A549 (cell line): Measurements from ENCODE around the gene ADGRF5. TPM values are rescaled to one million over a fixed set of nuclear protein-coding genes. Genes with fewer than 3 reads are reported as not detected.

Experiments
- ATAC-seq, 2 experiments: fragments of 200-7000 bp in 1 of 2; fragments of >200 bp in 1 of 2; cut with Nextera tagmentation in 1 of 2; cut with Tn5 transposase in 1 of 2; 3 replicates each; pipeline versions ENCODE4 v1.8.0 to v1.9.1; 2018 to 2020; ENCODE audit warnings: mild to moderate bottlenecking in 1 of 2, moderate library complexity in 1 of 2
- CTCF ChIA-PET: fragments of 300-600 bp; sonication (Branson Sonifier 250); formaldehyde crosslinking; extraction: SDS; loops from one replicate; lab custom pipeline; 2021; ENCODE audit warnings: antibody characterized with exemption, inconsistent platforms; lab: Yijun Ruan, JAX
- POLR2A ChIA-PET: fragments of 350-600 bp; formaldehyde crosslinking; extraction: SDS; loops from one replicate; lab custom pipeline; 2021; ENCODE audit warnings: antibody characterized with exemption, inconsistent platforms; lab: Yijun Ruan, JAX
- DNase-seq, 2 experiments: peaks; one replicate each; pipeline versions ENCODE4 v3.0.0 to v3.0.0-alpha.2; 2011 to 2016; ENCODE audit warnings: low read depth in 1 of 2, low spot score in 1 of 2
- FAIRE-seq: peaks from 2 replicates; lab custom pipeline; 2011; peaks lifted over from hg19 to GRCh38; lab: Jason Lieb, UNC
- H3K27ac ChIP-seq, 2 experiments: fragments of >200 bp; sonication (Bioruptor Twin); formaldehyde crosslinking; 3 replicates each; pipeline ENCODE4 v1.5.1; 2016 to 2017
- H3K4me1 ChIP-seq: fragments of >200 bp; sonication (Bioruptor Twin); formaldehyde crosslinking; 3 replicates; pipeline ENCODE4 v1.6.1; 2016
- H3K4me2 ChIP-seq: fragments of >200 bp; sonication (Bioruptor Twin); formaldehyde crosslinking; 3 replicates; pipeline ENCODE4 v1.6.1; 2016
- H3K4me3 ChIP-seq: fragments of >200 bp; sonication (Bioruptor Twin); formaldehyde crosslinking; 3 replicates; pipeline ENCODE4 v1.5.1; 2016
- H3K9me3 ChIP-seq: fragments of >200 bp; sonication (Bioruptor Twin); formaldehyde crosslinking; 3 replicates; pipeline ENCODE4 v1.6.1; 2016
- CEBPB ChIP-seq, 2 experiments: fragments of >200 bp in 1 of 2; sonication (Bioruptor Twin) in 1 of 2; formaldehyde crosslinking in 1 of 2; IDR thresholded peaks; 2 replicates each; pipeline ENCODE4 v1.6.1; 2012 to 2016
- CHD2 ChIP-seq: fragments of 150-350 bp; IDR thresholded peaks from 2 replicates; pipeline ENCODE4 v1.6.1; 2014; ENCODE audit warnings: low read length; ENCODE audit not compliant: partially characterized antibody
- CHD4 ChIP-seq: fragments of 200-600 bp; sonication (generic); IDR thresholded peaks from 2 replicates; pipeline ENCODE4 v1.6.1; 2016; ENCODE audit warnings: antibody characterized with exemption, mild to moderate bottlenecking, borderline replicate concordance
- EHF ChIP-seq: fragments of 250-450 bp; sonication (Bioruptor Pico); IDR thresholded peaks from 2 replicates; pipeline ENCODE4 v1.5.0; 2020; ENCODE audit warnings: mild to moderate bottlenecking
- EP300 ChIP-seq, 2 experiments: fragments of >200 bp; sonication (Bioruptor Twin); formaldehyde crosslinking; IDR thresholded peaks; 2 replicates in 1 of 2; 3 replicates in 1 of 2; pipeline ENCODE4 v1.6.1; 2016 to 2017
- FOSB ChIP-seq: fragments of 250-450 bp; sonication (Bioruptor Pico); IDR thresholded peaks from 2 replicates; pipeline ENCODE4 v1.5.0; 2020; ENCODE audit warnings: mild to moderate bottlenecking, moderate library complexity
- GATA3 ChIP-seq: IDR thresholded peaks from 2 replicates; pipeline ENCODE4 v1.6.1; 2012; ENCODE audit warnings: borderline replicate concordance
- HDAC2 ChIP-seq: fragments of 200-600 bp; sonication (generic); IDR thresholded peaks from 2 replicates; pipeline ENCODE4 v1.6.1; 2016
- HOXB5 ChIP-seq: fragments of 250-450 bp; sonication (Bioruptor Pico); IDR thresholded peaks from 2 replicates; pipeline ENCODE4 v1.5.0; 2020; ENCODE audit warnings: mild to moderate bottlenecking, moderate library complexity
- JUNB ChIP-seq: fragments of >200 bp; sonication (Bioruptor Twin); formaldehyde crosslinking; IDR thresholded peaks from 2 replicates; pipeline ENCODE4 v1.6.1; 2016
- MAZ ChIP-seq: fragments of 150-350 bp; IDR thresholded peaks from 2 replicates; pipeline ENCODE4 v1.6.1; 2014; ENCODE audit warnings: antibody characterized with exemption, low read depth, low read length, borderline replicate concordance
- NPAS2 ChIP-seq: fragments of 250-450 bp; sonication (Bioruptor Pico); IDR thresholded peaks from 2 replicates; pipeline ENCODE4 v1.8.0; 2022; ENCODE audit warnings: mild to moderate bottlenecking, moderate library complexity, borderline replicate concordance
- RAD21 ChIP-seq, 2 experiments: fragments of >200 bp in 1 of 2; sonication (Bioruptor Twin) in 1 of 2; formaldehyde crosslinking in 1 of 2; IDR thresholded peaks in 1 of 2; conservative IDR thresholded peaks in 1 of 2; 2 replicates in 1 of 2; 3 replicates in 1 of 2; pipeline ENCODE4 v1.6.1; 2012 to 2018; ENCODE audit warnings: inconsistent platforms in 1 of 2
- RARB ChIP-seq: fragments of 250-450 bp; sonication (Bioruptor Pico); IDR thresholded peaks from 2 replicates; pipeline ENCODE4 v1.8.0; 2021; ENCODE audit warnings: mild to moderate bottlenecking, moderate library complexity
- RCOR1 ChIP-seq: fragments of 150-350 bp; IDR thresholded peaks from 2 replicates; pipeline ENCODE4 v1.6.1; 2014; ENCODE audit warnings: antibody characterized with exemption, low read length, low read depth
- RFX5 ChIP-seq: fragments of 450-650 bp; IDR thresholded peaks from 2 replicates; pipeline ENCODE4 v1.7.1; 2014; ENCODE audit warnings: antibody characterized with exemption, mild to moderate bottlenecking, moderate library complexity
- SMC3 ChIP-seq: fragments of >200 bp; sonication (Bioruptor Twin); formaldehyde crosslinking; IDR thresholded peaks from 3 replicates; pipeline ENCODE4 v1.6.1; 2018; ENCODE audit warnings: inconsistent platforms
- TFCP2L1 ChIP-seq: fragments of 250-450 bp; sonication (Bioruptor Pico); IDR thresholded peaks from 2 replicates; pipeline ENCODE4 v1.5.0; 2021; ENCODE audit warnings: mild to moderate bottlenecking
- ZFP36 ChIP-seq: fragments of 450-650 bp; IDR thresholded peaks from 2 replicates; pipeline ENCODE4 v1.6.1; 2014; ENCODE audit warnings: borderline replicate concordance; ENCODE audit not compliant: partially characterized antibody
- WGBS: methylation state at CpG from one replicate; pipeline ENCODE4 v1.1.6; 2017; ENCODE audit errors: missing lambda C conversion rate; 5-methylcytosine and 5-hydroxymethylcytosine counted together
- polyA plus RNA-seq, 4 experiments: library from polyadenylated mRNA; depleted of rRNA in 3 of 4; stranded (reverse); fragments of >200 nt; fragmentation: RNase III in 1 of 4; extraction: RNeasy Plus Mini Kit Qiagen cat#74134 plus additional on column Dnase treatment in 1 of 4; gene quantifications; 2 replicates in 3 of 4; 3 replicates in 1 of 4; pipeline ENCODE4 v1.2.3, GENCODE V29; 2011 to 2017
- TF ChIP-seq, protein P1 (sequence below): fragments of 450-650 bp; IDR thresholded peaks from 2 replicates; pipeline ENCODE4 v1.6.1; 2014; ENCODE audit warnings: antibody characterized with exemption
- TF ChIP-seq, protein P2 (sequence below): IDR thresholded peaks from 2 replicates; pipeline ENCODE4 v1.6.1; 2012; ENCODE audit warnings: low read depth, borderline replicate concordance
- TF ChIP-seq, protein P3 (sequence below): fragments of >200 bp; sonication (Bioruptor Twin); formaldehyde crosslinking; IDR thresholded peaks from 3 replicates; pipeline ENCODE4 v1.5.1; 2016
- TF ChIP-seq, protein P4 (sequence below): fragments of 250-450 bp; sonication (Bioruptor Pico); IDR thresholded peaks from 2 replicates; pipeline ENCODE4 v1.5.0; 2021; ENCODE audit warnings: mild to moderate bottlenecking, moderate library complexity, borderline replicate concordance

ADGRF5 gene
- polyA plus RNA-seq, 2 of the 4 experiments (the other 2 are of a cell fraction) = not detected

DNA sequence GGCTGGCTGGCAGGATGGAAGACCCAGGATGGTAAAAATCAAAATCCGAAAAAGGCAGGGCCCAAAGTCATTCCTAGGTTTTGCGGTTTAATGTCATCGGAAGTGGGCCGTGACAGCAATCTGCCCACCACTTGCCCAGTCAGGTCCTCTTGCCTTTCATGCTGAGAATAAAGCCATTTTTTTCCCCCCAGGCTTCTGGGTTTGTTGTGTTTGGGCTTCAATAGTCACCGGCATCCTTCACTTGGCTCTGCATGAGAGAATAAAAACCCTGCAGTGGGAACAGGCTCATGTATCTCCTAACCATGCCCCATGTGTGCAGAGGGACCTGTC is 72.4 kb downstream of the ADGRF5 start:
- ChIA-PET CTCF (interaction anchor here (0.6 to 3.2 kb wide), 29 partner anchors 11 to 584 kb away, joined by 3 to 41 read pairs (median 4); partner anchors contain the start of genes ADGRF1 and ADGRF5), POLR2A (no interaction called here)
- Histone ChIP-seq H3K4me1 (0 out of 3 replicates have a peak, but pooled peaks cover 3% of the 10 kb centered on the region), H3K4me2 (peak overlapping the region; percentile 89), H3K27ac (0 out of 6 replicates have a peak overlapping the region, but pooled peaks of 1 of the 2 experiments have one; percentile 14), H3K4me3 (no peak overlapping the region), H3K9me3 (no peaks in the 10 kb centered on the region)
- WGBS = 59% methylated on average over 4 of the region's 5 CpGs
- DNase-seq (no peak), ATAC-seq (0 out of 6 replicates have a peak, but pooled peaks of 1 of the 2 experiments have one; percentile 15), FAIRE-seq (no peak)
- no peak for TF ChIP-seq EP300 (IDR thresholded peaks at IDR 0.05)
- no peak for TF ChIP-seq NPAS2
- no peak for TF ChIP-seq RCOR1
- TF ChIP-seq TFCP2L1 (CRISPR knock-in tag) = no peak
- no peak for TF ChIP-seq ZFP36
- TF ChIP-seq CHD2 = no peak
- no peak for TF ChIP-seq HDAC2
- TF ChIP-seq MAZ = no peak
- TF ChIP-seq, protein P1, sequence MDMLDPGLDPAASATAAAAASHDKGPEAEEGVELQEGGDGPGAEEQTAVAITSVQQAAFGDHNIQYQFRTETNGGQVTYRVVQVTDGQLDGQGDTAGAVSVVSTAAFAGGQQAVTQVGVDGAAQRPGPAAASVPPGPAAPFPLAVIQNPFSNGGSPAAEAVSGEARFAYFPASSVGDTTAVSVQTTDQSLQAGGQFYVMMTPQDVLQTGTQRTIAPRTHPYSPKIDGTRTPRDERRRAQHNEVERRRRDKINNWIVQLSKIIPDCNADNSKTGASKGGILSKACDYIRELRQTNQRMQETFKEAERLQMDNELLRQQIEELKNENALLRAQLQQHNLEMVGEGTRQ = no peak
- no peak for TF ChIP-seq CEBPB (IDR thresholded peaks at IDR 0.05)
- TF ChIP-seq RFX5 = no peak
- TF ChIP-seq EHF (CRISPR knock-in tag) = no peak
- TF ChIP-seq JUNB = no peak
- TF ChIP-seq, protein P2, sequence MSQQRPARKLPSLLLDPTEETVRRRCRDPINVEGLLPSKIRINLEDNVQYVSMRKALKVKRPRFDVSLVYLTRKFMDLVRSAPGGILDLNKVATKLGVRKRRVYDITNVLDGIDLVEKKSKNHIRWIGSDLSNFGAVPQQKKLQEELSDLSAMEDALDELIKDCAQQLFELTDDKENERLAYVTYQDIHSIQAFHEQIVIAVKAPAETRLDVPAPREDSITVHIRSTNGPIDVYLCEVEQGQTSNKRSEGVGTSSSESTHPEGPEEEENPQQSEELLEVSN = no peak
- no peak for TF ChIP-seq FOSB (CRISPR knock-in tag)

DNA sequence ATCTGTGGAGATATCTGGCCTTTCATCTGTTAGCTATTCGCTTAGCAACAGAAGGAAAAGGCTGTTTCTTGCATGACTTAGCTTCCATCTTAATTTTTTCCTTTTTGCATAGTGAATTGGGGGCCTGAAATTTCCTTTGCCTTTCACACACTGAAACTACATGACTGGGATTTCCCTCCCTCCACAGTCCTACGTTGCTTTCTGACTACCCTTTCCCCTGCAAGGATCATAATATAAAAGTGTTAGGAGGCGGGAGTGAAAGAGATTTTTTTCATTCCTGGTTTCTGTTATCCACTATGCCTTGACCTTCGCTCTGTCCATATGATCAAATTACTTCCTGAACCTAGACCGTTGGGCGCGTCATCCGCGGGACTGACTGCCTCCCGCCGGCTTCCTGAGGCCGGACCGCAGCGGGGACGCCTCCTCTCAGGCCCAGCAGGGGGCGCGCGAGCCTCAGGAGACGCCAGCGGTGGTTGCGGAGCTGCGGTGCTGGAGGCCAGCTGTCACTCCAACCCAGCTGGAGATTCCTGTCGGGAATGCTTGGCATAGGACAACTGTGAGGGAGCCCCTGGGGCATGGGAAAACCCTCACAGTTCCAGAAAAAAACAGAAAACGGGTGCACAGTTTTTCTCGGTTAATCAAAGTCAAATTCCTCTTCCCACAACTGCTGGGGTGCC is 72.9 kb downstream of the ADGRF5 start:
- 17% methylated on average over 8 of the region's 25 CpGs for WGBS
- no peaks in the 10 kb centered on the region for H3K9me3 ChIP-seq
- H3K4me1 ChIP-seq = 0 out of 3 replicates have a peak, but pooled peaks cover 3% of the 10 kb centered on the region
- peak; percentile 99 to 100 for ATAC-seq
- 0 out of 3 replicates have a peak overlapping the region, but pooled peaks have one; percentile 22 for H3K4me3 ChIP-seq
- peak; percentile 91 to 97 for TF ChIP-seq RAD21 (conservative IDR thresholded peaks at IDR 0.05 in 1 of 2, IDR thresholded peaks at IDR 0.05 in 1 of 2)
- 0 out of 2 replicates have a peak, but pooled peaks have one; percentile 13 for TF ChIP-seq GATA3
- TF ChIP-seq RFX5 = no peak
- TF ChIP-seq, protein P2 = 0 out of 2 replicates have a peak, but pooled peaks have one; percentile 23
- no peak for TF ChIP-seq CHD4
- no peak for TF ChIP-seq RARB (CRISPR knock-in tag)
- peak; percentile 95 for TF ChIP-seq SMC3
- TF ChIP-seq, protein P3, sequence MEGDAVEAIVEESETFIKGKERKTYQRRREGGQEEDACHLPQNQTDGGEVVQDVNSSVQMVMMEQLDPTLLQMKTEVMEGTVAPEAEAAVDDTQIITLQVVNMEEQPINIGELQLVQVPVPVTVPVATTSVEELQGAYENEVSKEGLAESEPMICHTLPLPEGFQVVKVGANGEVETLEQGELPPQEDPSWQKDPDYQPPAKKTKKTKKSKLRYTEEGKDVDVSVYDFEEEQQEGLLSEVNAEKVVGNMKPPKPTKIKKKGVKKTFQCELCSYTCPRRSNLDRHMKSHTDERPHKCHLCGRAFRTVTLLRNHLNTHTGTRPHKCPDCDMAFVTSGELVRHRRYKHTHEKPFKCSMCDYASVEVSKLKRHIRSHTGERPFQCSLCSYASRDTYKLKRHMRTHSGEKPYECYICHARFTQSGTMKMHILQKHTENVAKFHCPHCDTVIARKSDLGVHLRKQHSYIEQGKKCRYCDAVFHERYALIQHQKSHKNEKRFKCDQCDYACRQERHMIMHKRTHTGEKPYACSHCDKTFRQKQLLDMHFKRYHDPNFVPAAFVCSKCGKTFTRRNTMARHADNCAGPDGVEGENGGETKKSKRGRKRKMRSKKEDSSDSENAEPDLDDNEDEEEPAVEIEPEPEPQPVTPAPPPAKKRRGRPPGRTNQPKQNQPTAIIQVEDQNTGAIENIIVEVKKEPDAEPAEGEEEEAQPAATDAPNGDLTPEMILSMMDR = peak; percentile 83
- TF ChIP-seq, protein P4, sequence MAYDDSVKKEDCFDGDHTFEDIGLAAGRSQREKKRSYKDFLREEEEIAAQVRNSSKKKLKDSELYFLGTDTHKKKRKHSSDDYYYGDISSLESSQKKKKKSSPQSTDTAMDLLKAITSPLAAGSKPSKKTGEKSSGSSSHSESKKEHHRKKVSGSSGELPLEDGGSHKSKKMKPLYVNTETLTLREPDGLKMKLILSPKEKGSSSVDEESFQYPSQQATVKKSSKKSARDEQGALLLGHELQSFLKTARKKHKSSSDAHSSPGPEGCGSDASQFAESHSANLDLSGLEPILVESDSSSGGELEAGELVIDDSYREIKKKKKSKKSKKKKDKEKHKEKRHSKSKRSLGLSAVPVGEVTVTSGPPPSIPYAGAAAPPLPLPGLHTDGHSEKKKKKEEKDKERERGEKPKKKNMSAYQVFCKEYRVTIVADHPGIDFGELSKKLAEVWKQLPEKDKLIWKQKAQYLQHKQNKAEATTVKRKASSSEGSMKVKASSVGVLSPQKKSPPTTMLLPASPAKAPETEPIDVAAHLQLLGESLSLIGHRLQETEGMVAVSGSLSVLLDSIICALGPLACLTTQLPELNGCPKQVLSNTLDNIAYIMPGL (CRISPR knock-in tag) = no peak
- no peak for TF ChIP-seq HOXB5 (CRISPR knock-in tag)
- TF ChIP-seq, all 56 proteins: peak for 5
- Histone ChIP-seq H3K4me2 (peak overlapping the region; percentile 89), H3K27ac (peak overlapping the region; percentile 41 to 44; a peak in 2 of 6 replicates)
- CTCF ChIA-PET = interaction anchor here (0.6 to 3.2 kb wide), 42 partner anchors 12 to 584 kb away, joined by 3 to 41 read pairs (median 4); partner anchors contain the start of genes ADGRF1 and ADGRF5
- peak; percentile 29 to 70 for DNase-seq
- POLR2A ChIA-PET = no interaction called here
- no peak for FAIRE-seq
